ENCODE results near the gene WDR7. TPM values are rescaled to one million over a fixed set of nuclear protein-coding genes. Genes with fewer than 3 reads are reported as not detected.

The WDR7 gene
- total RNA-seq, 2 donors from 2014 or later, result 19.7 to 29.0 TPM

DNA sequence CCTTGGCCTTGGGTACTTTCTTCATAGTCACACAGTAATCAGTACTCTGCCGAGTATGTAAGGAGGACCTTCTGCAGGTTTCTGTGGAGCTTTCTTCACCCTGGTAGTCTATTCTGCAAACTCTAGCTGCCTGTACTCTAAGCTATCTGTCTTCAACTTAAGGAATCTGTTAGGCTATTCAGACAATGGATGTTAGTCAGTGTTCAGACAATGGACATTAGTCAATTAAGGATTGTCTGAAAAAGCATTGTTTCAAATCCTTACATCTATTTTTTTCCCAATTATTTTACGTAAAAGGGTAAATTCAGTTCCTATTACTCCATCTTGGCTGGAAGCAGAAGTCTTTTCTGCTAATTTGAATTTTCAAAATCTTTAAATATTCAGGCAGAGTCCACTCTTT is 75.7 kb downstream of the WDR7 start:
- H3K4me3 ChIP-seq, result no peak overlapping the region
- DNase-seq (ENCODE audit: low spot score), result no peak
- no peaks in the 10 kb centered on the region for H3K9me3 ChIP-seq
- H3K27ac ChIP-seq, result no peak overlapping the region
- no peaks in the 10 kb centered on the region for H3K27me3 ChIP-seq (replicated peaks; ENCODE audit: insufficient read depth)
- 95% methylated on average over 2 of the region's 2 CpGs for WGBS
- no peaks in the 10 kb centered on the region for H3K36me3 ChIP-seq
- intact Hi-C loops (cut with DNase I), result no loop called here
- no peaks in the 10 kb centered on the region for H3K4me1 ChIP-seq (replicated peaks)
- no peak for TF ChIP-seq POLR2AphosphoS5 (IDR thresholded peaks at IDR 0.05)
- TF ChIP-seq, protein P1, sequence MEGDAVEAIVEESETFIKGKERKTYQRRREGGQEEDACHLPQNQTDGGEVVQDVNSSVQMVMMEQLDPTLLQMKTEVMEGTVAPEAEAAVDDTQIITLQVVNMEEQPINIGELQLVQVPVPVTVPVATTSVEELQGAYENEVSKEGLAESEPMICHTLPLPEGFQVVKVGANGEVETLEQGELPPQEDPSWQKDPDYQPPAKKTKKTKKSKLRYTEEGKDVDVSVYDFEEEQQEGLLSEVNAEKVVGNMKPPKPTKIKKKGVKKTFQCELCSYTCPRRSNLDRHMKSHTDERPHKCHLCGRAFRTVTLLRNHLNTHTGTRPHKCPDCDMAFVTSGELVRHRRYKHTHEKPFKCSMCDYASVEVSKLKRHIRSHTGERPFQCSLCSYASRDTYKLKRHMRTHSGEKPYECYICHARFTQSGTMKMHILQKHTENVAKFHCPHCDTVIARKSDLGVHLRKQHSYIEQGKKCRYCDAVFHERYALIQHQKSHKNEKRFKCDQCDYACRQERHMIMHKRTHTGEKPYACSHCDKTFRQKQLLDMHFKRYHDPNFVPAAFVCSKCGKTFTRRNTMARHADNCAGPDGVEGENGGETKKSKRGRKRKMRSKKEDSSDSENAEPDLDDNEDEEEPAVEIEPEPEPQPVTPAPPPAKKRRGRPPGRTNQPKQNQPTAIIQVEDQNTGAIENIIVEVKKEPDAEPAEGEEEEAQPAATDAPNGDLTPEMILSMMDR (IDR thresholded peaks at IDR 0.05), result no peak
- no peak for TF ChIP-seq POLR2A (IDR thresholded peaks at IDR 0.05)

- Histone ChIP-seq H3K4me3 (no peak overlapping the region), H3K36me3 (no peaks in the 10 kb centered on the region), H3K4me1 (replicated peaks) (no peaks in the 10 kb centered on the region), H3K9me3 (no peaks in the 10 kb centered on the region), H3K27me3 (replicated peaks; ENCODE audit: insufficient read depth) (no peaks in the 10 kb centered on the region), H3K27ac (no peak overlapping the region)
- TF ChIP-seq, protein P1 (IDR thresholded peaks at IDR 0.05), result no peak
- no peak for TF ChIP-seq POLR2A (IDR thresholded peaks at IDR 0.05)
- no peak for TF ChIP-seq POLR2AphosphoS5 (IDR thresholded peaks at IDR 0.05)
- no peak for DNase-seq (ENCODE audit: low spot score)
- WGBS, result 94% methylated on average over 5 of the region's 5 CpGs
- intact Hi-C loops (cut with DNase I), result no loop called here
Measured at GRCh38 chr18:56727399-56727798, 76.2 kb downstream of the WDR7 start.

- Histone ChIP-seq H3K36me3 (no peaks in the 10 kb centered on the region), H3K4me1 (replicated peaks) (no peaks in the 10 kb centered on the region), H3K27ac (no peak overlapping the region), H3K9me3 (no peaks in the 10 kb centered on the region), H3K27me3 (replicated peaks; ENCODE audit: insufficient read depth) (no peaks in the 10 kb centered on the region), H3K4me3 (no peak overlapping the region)
- WGBS, result 90% methylated on average over 3 of the region's 3 CpGs
- DNase-seq (ENCODE audit: low spot score), result no peak
- intact Hi-C loops (cut with DNase I), result no loop called here
- no peak for TF ChIP-seq POLR2AphosphoS5 (IDR thresholded peaks at IDR 0.05)
Measured at GRCh38 chr18:56728741-56729140, 77.6 kb downstream of the WDR7 start.

- no peaks in the 10 kb centered on the region for H3K36me3 ChIP-seq
- intact Hi-C loops (cut with DNase I), result no loop called here
- no peak for DNase-seq (ENCODE audit: low spot score)
- no peak overlapping the region for H3K4me3 ChIP-seq
- 80% methylated on average over 5 of the region's 5 CpGs for WGBS
- no peaks in the 10 kb centered on the region for H3K27me3 ChIP-seq (replicated peaks; ENCODE audit: insufficient read depth)
- no peaks in the 10 kb centered on the region for H3K4me1 ChIP-seq (replicated peaks)
- TF ChIP-seq POLR2A (IDR thresholded peaks at IDR 0.05) (no peak), POLR2AphosphoS5 (IDR thresholded peaks at IDR 0.05) (no peak)
- TF ChIP-seq, protein P1 (IDR thresholded peaks at IDR 0.05), result no peak
- no peaks in the 10 kb centered on the region for H3K9me3 ChIP-seq
- no peak overlapping the region for H3K27ac ChIP-seq
Measured at GRCh38 chr18:56738184-56738583, 87.0 kb downstream of the WDR7 start.

- no peak for DNase-seq (ENCODE audit: low spot score)
- Histone ChIP-seq H3K36me3 (no peaks in the 10 kb centered on the region), H3K27ac (no peak overlapping the region), H3K27me3 (replicated peaks; ENCODE audit: insufficient read depth) (no peaks in the 10 kb centered on the region), H3K4me1 (replicated peaks) (no peaks in the 10 kb centered on the region), H3K9me3 (no peaks in the 10 kb centered on the region), H3K4me3 (no peak overlapping the region)
- intact Hi-C loops (cut with DNase I), result no loop called here
- 91% methylated on average over 2 of the region's 2 CpGs for WGBS
- TF ChIP-seq POLR2A (IDR thresholded peaks at IDR 0.05) (no peak), POLR2AphosphoS5 (IDR thresholded peaks at IDR 0.05) (no peak)
- TF ChIP-seq, protein P1 (IDR thresholded peaks at IDR 0.05), result no peak
Measured at GRCh38 chr18:56739731-56740130, 88.6 kb downstream of the WDR7 start.

Measured in prostate gland (tissue), 2 donors.